SU-DHL-6 (cell line): Measurements from ENCODE around the gene TP53RK.

Experiments used
- H2AFZ ChIP-seq: fragments of 200-600 bp; sonication (generic); 2 replicates; pipeline ENCODE4 v1.6.1; 2014; ENCODE audit warnings: low read depth, mild to moderate bottlenecking, moderate library complexity, mixed read lengths, antibody characterized with exemption, low read length; ENCODE audit not compliant: severe bottlenecking
- H3F3A ChIP-seq: fragments of 200-600 bp; shearing (Covaris generic); 2 replicates; pipeline ENCODE4 v1.6.0; 2016; ENCODE audit warnings: antibody characterized with exemption, mild to moderate bottlenecking; ENCODE audit not compliant: insufficient read depth
- H3K27ac ChIP-seq: fragments of 200-600 bp; sonication (generic); 2 replicates; pipeline ENCODE4 v1.5.1; 2016; ENCODE audit warnings: low read depth, mild to moderate bottlenecking, low read length, moderate library complexity, mixed read lengths
- H3K27me3 ChIP-seq: fragments of 200-600 bp; sonication (generic), shearing (Covaris generic); 2 replicates; pipeline ENCODE4 v1.6.0; 2014; ENCODE audit warnings: mild to moderate bottlenecking, low read length
- H3K36me3 ChIP-seq: fragments of 200-600 bp; sonication (generic); 2 replicates; pipeline ENCODE4 v1.6.1; 2014; ENCODE audit warnings: mild to moderate bottlenecking, low read length, mixed read lengths
- H3K4me2 ChIP-seq: fragments of 300-600, 200-600 bp; shearing (Covaris generic), sonication (generic); 2 replicates; pipeline ENCODE4 v1.6.0; 2014; ENCODE audit warnings: low read length, low read depth, mild to moderate bottlenecking; ENCODE audit not compliant: poor library complexity, severe bottlenecking
- H3K4me3 ChIP-seq: fragments of 200-600 bp; sonication (generic); 2 replicates; pipeline ENCODE4 v1.5.1; 2014; ENCODE audit warnings: antibody characterized with exemption, low read length, mild to moderate bottlenecking, mixed read lengths; ENCODE audit not compliant: insufficient read depth, poor library complexity, severe bottlenecking
- H3K79me2 ChIP-seq: fragments of 200-600 bp; sonication (generic); 2 replicates; pipeline ENCODE4 v1.6.1; 2014; ENCODE audit warnings: mild to moderate bottlenecking, low read length, moderate library complexity; ENCODE audit not compliant: insufficient read depth
- H3K9ac ChIP-seq: fragments of 200-600 bp; sonication (generic); 2 replicates; pipeline ENCODE4 v1.7.0; 2014; ENCODE audit warnings: mild to moderate bottlenecking, low read length
- H3K9me2 ChIP-seq: fragments of 200-600 bp; sonication (generic); replicated peaks from 2 replicates; pipeline ENCODE4 v1.6.1; 2014; ENCODE audit warnings: low read length; ENCODE audit not compliant: insufficient read depth
- H3K9me3 ChIP-seq: fragments of 200-600 bp; sonication (generic); 2 replicates; pipeline ENCODE4 v1.6.1; 2014; ENCODE audit warnings: low read length, mixed read lengths; ENCODE audit not compliant: insufficient read depth
- H4K20me1 ChIP-seq: fragments of 200-600 bp; sonication (generic); 2 replicates; pipeline ENCODE4 v1.6.1; 2014; ENCODE audit warnings: low read depth, mild to moderate bottlenecking, antibody characterized with exemption, low read length, moderate library complexity, mixed read lengths
- CTCF ChIP-seq: fragments of 200-600 bp; sonication (generic); IDR thresholded peaks from one replicate; pipeline ENCODE4 v1.5.1; 2017; ENCODE audit warnings: antibody characterized with exemption, mild to moderate bottlenecking, low read length, moderate library complexity; ENCODE audit not compliant: insufficient read depth, poor library complexity, severe bottlenecking
- EZH2phosphoT487 ChIP-seq: fragments of 200-600 bp; sonication (generic), shearing (Covaris generic); conservative IDR thresholded peaks from 2 replicates; pipeline ENCODE4 v1.6.1; 2018; ENCODE audit warnings: mild to moderate bottlenecking, antibody characterized with exemption, low read length, moderate library complexity, mixed read lengths

The TP53RK gene

GRCh38 chr20:46652699-46653098 lies 36.5 kb downstream of the TP53RK start:
- H3K4me2 ChIP-seq = no peak overlapping the region
- H3K79me2 ChIP-seq = no peaks in the 10 kb centered on the region
- H3K27me3 ChIP-seq = no peaks in the 10 kb centered on the region
- no peaks in the 10 kb centered on the region for H3F3A ChIP-seq
- no peaks in the 10 kb centered on the region for H3K36me3 ChIP-seq
- no peak overlapping the region for H3K4me3 ChIP-seq
- no peak overlapping the region for H3K9ac ChIP-seq
- 0 out of 2 replicates have a peak, but pooled peaks cover 3% of the 10 kb centered on the region for H3K9me3 ChIP-seq
- no peak overlapping the region for H3K27ac ChIP-seq
- no peaks in the 10 kb centered on the region for H3K9me2 ChIP-seq
- TF ChIP-seq CTCF (no peak), EZH2phosphoT487 (no peak)
- H4K20me1 ChIP-seq = no peaks in the 10 kb centered on the region
- no peak overlapping the region for H2AFZ ChIP-seq

- H3K27me3 ChIP-seq = no peaks in the 10 kb centered on the region
- no peaks in the 10 kb centered on the region for H3K9me3 ChIP-seq
- no peak within 1 kb of the TSS for H2AFZ ChIP-seq
- H3F3A ChIP-seq = no peaks in the 10 kb centered on the region
- H3K27ac ChIP-seq = no peak within 1 kb of the TSS
- H3K36me3 ChIP-seq = no peaks in the 10 kb centered on the region
- no peak within 1 kb of the TSS for H3K9ac ChIP-seq
- H4K20me1 ChIP-seq = no peaks in the 10 kb centered on the region
- no peak for TF ChIP-seq EZH2phosphoT487
- TF ChIP-seq CTCF = no peak
- no peak within 1 kb of the TSS for H3K4me3 ChIP-seq
- H3K79me2 ChIP-seq = no peaks in the 10 kb centered on the region
- no peaks in the 10 kb centered on the region for H3K9me2 ChIP-seq
- H3K4me2 ChIP-seq = no peak within 1 kb of the TSS
Measured at GRCh38 chr20:46651091-46651962, 37.9 kb downstream of the TP53RK start, which contains the start of gene SLC13A3. TSS of gene SLC13A3 (minus strand) at chr20:46651459. CDS start at chr20:46651421, 38 bp downstream.

GRCh38 chr20:46650575-46651090 lies 38.6 kb downstream of the TP53RK start:
- Histone ChIP-seq H3K4me3 (no peak overlapping the region), H3K4me2 (no peak overlapping the region)

More at GRCh38 chr20:46650575-46651090, 38.6 kb downstream of the TP53RK start:
- no peak overlapping the region for H3K9ac ChIP-seq
- H3K79me2 ChIP-seq = no peaks in the 10 kb centered on the region
- H3K9me2 ChIP-seq = no peaks in the 10 kb centered on the region
- H3K27ac ChIP-seq = no peak overlapping the region
- no peaks in the 10 kb centered on the region for H3F3A ChIP-seq
- TF ChIP-seq EZH2phosphoT487 (no peak), CTCF (no peak)
- no peak overlapping the region for H2AFZ ChIP-seq
- H3K36me3 ChIP-seq = no peaks in the 10 kb centered on the region
- H4K20me1 ChIP-seq = no peaks in the 10 kb centered on the region
- no peaks in the 10 kb centered on the region for H3K27me3 ChIP-seq
- H3K9me3 ChIP-seq = no peaks in the 10 kb centered on the region
